Stimulated activated CD4-positive, alpha-beta T cell treated with anti-CD3 and anti-CD28 coated beads, Interleukin-15, amount 100 ng/mL, for 24 hours (primary cell): ENCODE results near the gene SUSD3.

ENCODE experiments used
- DNase-seq: peaks from one replicate; pipeline ENCODE4 v3.0.0-alpha.2; 2020

SUSD3 gene

DNA sequence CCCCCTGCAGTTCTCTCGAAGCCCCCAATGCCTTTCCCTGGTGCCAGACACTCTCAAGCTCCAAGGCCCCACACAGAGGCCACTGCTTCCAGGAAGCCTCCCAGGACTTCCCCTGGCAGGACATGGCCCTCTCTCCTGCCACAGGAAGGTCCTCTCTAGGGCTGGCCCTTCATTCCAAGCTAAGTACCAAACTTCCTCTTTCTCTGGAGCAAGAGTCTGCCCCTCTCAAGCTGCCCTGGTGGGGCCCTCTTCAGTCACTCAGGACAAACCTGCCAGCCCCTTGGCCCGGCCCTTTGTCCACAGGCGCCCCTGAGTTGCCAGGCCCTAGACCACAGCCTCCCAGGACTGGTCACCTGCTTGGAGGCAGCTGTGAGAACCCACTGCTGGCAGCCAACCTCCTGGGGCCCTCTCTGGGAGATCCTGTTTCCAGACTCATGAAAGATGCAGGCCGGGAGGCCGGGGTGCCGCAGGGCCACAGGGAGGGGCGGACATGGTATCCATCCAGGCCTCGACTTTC, 69.0 kb downstream of the SUSD3 start:
- no peak for DNase-seq

- DNase-seq = no peak
Observed at GRCh38 chr9:93128011-93128714, 69.7 kb downstream of the SUSD3 start.

DNA sequence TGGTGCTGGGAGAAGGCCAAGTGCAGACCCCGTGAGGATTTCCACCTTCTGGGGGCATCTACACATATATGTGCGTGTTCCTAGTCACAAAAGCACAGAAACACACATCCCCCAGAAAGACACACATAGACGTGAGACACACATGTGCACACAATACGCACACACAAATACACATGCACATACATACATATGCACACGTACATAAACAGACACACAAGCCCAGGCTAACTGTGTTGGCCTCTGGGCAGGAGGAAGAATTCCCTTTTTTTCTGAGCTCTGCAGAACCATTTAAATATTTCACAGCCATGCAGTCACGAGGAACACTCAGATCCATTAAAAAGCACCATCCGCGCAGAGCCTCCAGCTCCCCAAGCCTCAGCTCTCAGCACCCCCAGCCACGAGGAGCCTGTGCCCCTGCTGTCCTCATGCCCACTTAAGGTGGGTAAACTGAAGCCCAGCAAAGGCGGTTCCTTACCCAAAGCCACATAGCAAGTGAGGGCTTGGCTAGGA, 70.3 kb downstream of the SUSD3 start:
- no peak for DNase-seq

DNA sequence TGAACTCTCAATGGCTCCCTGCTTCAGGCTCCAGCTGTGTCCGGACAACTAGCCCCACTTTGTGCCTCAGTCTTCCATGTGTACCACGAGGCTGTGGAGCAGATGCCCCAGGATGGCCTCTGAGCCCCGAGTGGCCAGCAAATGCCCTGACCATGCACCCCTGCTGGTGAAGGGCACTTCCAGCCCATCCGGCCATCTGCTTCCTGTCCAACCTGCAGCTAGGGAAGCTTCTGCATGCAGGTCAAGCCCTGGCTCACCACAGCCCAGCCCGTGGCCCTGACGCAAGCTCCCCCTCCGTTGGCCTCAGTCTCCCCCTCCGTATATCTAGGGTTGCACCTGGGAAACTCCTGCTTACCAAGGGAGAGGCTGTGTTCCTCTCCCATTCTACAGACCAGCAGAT, 70.8 kb downstream of the SUSD3 start:
- no peak for DNase-seq

DNA sequence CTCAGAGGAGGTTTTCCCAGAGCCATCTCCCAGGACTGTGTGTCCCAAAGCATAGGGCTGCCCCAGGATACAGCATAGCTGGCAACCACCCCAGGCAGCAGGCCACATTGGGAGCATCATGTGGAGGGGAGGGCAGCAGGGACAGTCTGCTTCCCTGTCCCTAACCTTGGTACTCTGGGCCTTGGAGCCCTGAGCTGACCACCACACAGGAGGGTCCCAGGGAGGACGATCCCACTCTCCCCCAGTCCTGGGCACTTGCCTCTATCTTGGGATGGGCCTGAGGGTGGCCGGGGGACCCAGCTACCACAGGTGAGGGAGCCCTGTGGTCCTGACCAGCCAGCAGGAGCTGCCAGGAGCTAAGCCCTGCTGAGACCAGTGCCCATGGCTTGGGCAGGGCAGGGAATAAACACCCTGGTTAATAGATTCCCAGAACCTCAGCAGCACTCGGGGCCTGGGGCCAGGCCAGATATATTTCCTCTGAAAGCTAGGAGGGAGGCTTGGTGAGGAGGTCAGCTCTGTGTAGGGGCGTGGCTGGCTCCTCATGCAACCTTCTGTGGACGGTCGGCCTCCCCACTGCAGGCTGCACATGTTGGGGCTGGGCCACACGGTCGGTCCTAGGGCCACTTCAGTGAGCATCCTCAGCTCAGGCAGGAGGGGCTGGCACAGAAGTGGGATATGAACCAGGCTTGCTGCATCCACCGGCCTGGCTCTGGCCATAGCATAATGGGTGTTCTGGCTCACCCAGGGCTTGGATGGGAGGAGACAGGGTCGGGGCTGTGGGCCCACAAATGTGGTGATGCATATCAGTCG, 71.4 kb downstream of the SUSD3 start:
- DNase-seq = no peak

DNA sequence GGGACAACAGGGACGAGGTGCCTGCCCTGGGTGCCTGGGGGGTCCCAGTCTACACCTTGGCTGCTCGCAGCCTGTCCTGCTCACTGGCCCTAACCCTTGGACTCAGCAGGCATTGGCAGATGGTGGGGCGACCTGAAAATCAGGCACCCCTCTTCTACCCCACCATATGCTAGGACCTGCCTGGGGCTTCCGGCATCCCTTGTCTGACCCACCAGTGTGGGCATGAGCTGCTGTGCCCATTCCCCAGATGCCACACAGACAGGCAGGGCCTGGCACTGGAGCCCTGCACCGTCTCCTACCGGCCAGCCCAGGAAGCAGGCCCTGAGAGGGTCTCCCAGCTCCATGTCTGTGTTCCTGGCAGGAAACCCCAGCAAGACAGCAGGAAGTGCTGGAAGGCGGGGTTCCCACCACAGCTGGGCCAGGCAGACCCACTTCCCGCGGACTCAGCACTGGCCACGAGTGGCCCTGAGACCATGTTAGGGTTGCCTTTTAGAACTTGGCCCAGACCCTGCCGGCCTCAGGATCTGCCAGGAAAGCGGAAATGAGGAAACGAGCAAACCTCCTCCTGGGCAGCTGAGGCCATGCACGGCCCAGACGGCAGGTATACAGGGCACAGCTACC, 72.5 kb downstream of the SUSD3 start:
- DNase-seq = no peak

DNA sequence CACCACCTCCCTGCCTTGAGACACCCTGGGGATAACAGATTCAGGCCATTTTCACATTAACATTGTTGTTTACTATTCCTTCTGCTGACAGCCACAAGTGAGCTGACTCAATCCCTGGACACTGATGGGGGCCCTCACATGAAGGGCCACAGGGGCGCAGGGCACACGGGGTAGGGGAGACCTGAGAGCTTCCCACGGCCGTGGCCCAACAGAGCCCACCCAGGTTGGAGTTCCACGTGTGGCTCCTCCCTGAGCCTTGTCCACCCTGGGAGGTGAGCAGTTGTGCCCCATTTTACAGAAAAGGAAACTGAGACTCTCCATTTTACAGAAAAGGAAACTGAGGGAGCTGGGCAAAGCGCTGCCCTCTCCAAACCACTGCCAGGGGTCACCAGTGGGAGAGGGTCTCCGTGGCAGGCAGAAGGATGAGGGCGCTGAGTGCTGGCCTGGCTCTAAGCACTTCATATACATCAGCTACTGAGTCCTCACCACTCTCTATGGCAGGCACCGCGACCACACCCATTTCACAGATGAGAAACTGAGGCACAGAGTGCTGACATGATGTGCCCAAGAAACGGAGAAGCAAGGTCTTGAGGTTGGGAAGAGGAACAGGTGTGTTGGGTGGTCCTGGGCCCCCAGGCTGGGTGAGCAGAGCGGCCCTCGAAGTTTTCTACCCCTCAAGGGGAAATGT, 73.2 kb downstream of the SUSD3 start:
- no peak for DNase-seq

DNA sequence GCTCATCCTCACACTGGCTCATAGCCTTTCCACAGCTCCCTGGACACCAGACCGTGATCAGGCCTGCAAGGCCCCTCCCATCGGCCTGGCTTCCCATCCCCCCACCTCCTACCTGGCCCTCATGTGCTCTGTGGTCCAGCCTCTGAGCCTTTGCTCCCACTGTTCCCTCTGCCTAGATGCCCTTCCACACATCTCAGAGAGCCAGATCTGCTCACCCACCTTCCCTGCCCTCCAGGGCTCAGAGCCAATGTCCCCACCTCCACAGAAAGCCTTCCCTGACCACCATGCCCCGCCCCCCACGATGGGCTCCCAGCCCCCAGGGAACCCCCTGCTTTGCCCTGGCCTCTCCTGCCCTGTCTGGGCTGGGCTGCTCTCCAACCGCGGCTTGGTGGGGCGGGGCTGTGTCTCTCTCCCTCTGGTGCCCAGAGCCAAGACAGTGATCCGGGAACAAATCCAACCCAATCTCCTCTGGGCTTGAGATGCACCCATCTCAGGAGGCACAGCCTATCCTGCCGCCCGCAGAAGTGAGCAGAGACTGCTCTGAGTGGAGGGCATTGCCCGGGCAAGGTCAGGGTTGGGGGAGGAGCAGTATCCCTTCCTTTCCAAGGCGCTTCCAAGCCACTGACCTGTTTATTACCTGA, 73.9 kb downstream of the SUSD3 start:
- no peak for DNase-seq

GRCh38 chr9:93132946-93133680, 74.6 kb downstream of the SUSD3 start:
- no peak for DNase-seq

- DNase-seq = peak; percentile 74
Observed at GRCh38 chr9:93133681-93134014, 75.1 kb downstream of the SUSD3 start.

GRCh38 chr9:93134015-93134739, 75.7 kb downstream of the SUSD3 start, which contains the start of gene NINJ1:
Gene NINJ1, minus strand, starts transcription at chr9:93134251. Its CDS starts 34 bp downstream, at chr9:93134217.
- peak; percentile 91 for DNase-seq
